NOMO-1 treated with DMSO at 0.1 percent for 48 hours (cell line): ENCODE measurements around the gene CIB1.
A peak's percentile ranks its signal among the peaks of the same experiment; 100 is the strongest.

Experiments used
- DNase-seq: peaks from one replicate; lab custom pipeline; 2025; ENCODE audit not compliant: unreplicated experiment; lab: John Stamatoyannopoulos, UW

CIB1 gene

DNA sequence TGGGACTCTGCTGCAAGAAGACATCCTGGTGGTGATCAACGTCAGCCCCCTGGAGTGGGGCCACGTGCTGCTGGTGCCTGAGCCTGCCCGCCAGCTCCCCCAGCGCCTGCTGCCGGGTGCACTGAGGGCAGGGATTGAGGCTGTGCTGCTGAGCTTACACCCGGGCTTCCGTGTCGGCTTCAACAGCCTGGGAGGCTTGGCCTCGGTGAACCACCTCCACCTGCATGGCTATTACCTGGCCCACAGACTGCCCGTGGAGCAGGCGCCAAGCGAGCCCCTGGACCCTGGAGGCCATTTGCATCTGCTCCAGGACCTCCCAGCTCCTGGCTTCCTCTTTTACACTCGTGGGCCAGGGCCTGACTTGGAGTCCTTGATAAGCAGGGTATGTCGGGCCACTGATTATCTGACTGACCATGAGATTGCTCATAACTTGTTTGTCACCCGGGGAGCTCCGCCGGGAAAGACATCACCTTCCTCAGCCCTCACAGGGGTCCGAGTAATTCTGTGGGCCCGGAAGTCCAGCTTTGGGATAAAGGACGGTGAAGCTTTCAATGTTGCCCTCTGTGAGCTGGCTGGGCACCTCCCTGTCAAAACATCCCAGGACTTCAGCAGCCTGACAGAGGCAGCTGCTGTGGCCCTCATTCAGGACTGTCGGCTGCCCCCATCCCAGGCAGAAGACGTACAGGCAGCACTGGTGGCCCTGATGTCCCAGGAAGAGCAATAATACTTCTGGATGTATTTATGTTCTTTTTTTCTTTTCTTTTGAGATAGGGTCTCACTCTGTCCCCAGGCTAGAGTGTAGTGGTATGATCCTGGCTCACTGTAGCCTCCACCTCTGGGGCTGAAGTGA is 7.8 kb upstream of the CIB1 start:
- no peak for DNase-seq

- DNase-seq = no peak
These were observed 7.1 kb upstream of the CIB1 start for GRCh38 chr15:90240856-90241255.

DNA sequence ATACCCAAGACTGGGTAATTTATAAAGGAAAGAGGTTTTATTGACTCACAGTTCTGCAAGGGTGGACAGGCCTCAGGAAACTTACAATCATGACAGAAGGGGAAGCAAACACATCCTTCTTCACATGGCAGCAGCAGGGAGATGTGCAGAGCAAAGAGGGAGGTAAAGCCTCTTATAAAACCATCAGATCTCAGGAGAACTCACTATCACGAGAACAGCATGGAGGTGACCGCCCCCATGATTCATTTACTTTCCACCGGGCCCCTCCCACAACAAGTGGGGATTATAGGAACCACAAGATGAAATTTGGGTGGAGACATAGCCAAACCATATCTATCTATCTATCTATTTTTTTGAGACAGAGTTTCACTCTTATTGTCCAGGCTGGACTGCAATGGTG is 5.6 kb upstream of the CIB1 start:
- DNase-seq = no peak

- DNase-seq = peak; percentile 19
These were observed 601 bp upstream of the CIB1 start, which contains the start of gene GDPGP1 for GRCh38 chr15:90234096-90234988. GDPGP1 (plus strand) TSS chr15:90234209; CDS start chr15:90240909, 6,700 bp downstream.

DNA sequence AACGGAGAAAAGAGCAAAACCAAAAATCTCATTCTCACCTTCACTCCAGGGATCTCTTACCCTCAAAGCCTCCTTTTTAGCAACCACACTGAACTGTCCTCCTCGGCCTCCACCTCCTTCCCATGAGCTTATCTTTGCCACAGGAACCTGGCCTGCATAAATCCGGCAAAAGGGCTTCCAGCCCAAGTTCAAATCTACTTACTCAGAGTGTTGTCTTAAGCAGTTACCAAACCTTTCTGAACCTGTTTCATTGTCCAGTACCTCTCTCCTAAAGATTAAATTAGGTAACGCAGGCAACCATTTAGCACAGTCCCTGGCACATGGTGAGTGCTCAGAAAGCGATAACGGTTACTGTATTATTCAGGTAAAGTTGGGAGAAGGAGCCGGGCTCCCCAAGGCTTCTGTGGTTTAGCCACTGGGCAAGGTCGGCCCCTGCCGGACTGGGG is 777 bp downstream of the CIB1 start:
- peak; percentile 41 for DNase-seq

- no peak for DNase-seq
These were observed 1.5 kb downstream of the CIB1 start for GRCh38 chr15:90232196-90232595.

- DNase-seq = peak; percentile 18
These were observed 2.4 kb downstream of the CIB1 start for GRCh38 chr15:90231028-90232017.

DNA sequence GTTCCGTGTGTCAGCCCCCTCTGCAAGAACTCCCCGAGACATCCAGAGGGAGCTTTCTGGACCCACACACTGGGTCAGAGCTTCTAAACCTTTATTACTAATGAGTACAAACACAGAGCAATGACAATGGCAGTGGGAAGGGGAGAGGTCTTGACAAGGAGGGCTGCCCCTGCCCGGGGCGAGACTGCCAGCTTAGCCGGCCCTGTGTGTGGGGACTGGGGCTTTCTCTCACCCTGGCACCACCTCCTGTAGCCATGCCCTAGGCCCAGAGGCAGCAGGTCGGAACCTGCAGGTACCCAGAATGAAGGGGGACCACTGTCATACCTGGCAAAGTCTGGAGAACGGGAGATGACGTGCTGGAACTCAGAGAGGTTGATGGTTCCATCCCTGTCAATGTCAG is 3.1 kb downstream of the CIB1 start:
- no peak for DNase-seq

DNA sequence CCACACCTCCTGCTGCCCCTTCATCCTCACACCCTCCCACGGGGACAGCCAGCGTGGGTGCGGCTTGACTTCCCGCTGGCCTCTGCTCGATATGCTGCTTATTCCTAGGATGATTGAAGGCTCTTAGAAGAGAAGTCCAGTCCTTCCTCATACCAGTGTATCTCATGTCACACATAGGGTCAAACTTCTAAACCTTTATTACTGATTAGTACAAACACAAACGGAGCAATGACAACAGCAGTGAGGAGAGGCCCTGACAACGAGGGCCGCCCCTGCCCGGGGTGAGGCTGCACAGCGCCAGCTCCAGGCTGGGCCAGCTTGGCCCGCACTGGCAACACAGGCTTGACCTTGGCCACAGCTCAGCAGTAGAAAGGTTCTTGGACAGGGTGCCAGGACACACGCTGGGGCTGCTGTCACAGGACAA is 3.7 kb downstream of the CIB1 start:
- no peak for DNase-seq

- DNase-seq = no peak
These were observed 4.8 kb downstream of the CIB1 start for GRCh38 chr15:90228960-90229359.

GRCh38 chr15:90227816-90228772 is 5.6 kb downstream of the CIB1 start:
- DNase-seq = no peak

- no peak for DNase-seq
These were observed 6.4 kb downstream of the CIB1 start for GRCh38 chr15:90227336-90227735.

DNA sequence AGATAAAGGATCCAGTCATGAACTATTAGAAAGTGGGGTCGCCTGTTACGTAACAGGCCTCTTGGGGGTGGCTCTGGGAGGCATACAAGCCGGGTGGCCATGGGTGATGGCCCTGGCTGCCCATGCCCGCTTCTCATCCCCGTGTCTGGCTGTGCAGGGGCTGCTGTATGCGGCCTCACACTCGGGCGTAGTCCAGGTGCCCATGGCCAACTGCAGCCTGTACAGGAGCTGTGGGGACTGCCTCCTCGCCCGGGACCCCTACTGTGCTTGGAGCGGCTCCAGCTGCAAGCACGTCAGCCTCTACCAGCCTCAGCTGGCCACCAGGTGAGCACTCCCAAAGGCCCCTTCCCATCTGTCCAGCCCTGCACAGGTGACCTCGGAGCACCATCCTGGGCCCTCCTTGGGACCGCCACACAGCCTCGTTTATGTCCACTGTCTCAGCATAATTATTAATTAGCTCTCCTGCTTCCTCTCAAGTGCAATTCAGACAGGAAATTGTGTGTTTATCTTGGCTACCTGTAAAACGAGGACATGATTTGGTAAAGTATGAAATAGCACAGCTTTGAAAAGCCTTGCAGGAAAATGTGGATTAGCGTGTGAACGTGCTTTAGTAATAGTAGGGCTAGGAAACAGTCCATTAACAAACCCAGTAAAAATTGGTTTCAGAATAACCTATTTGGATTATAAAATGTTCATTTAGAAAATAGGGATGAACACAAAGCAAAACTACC is 8.1 kb downstream of the CIB1 start:
- no peak for DNase-seq

DNA sequence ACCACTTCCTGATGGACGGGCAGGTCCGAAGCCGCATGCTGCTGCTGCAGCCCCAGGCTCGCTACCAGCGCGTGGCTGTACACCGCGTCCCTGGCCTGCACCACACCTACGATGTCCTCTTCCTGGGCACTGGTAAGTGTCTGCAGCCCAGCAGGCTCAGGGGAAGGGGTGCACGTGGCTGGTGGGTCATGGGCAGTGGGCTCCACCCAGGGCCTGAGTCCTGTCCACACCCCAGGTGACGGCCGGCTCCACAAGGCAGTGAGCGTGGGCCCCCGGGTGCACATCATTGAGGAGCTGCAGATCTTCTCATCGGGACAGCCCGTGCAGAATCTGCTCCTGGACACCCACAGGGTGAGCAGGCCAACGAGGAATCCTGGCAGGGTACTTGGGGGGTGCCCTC is 8.7 kb downstream of the CIB1 start:
- no peak for DNase-seq

DNA sequence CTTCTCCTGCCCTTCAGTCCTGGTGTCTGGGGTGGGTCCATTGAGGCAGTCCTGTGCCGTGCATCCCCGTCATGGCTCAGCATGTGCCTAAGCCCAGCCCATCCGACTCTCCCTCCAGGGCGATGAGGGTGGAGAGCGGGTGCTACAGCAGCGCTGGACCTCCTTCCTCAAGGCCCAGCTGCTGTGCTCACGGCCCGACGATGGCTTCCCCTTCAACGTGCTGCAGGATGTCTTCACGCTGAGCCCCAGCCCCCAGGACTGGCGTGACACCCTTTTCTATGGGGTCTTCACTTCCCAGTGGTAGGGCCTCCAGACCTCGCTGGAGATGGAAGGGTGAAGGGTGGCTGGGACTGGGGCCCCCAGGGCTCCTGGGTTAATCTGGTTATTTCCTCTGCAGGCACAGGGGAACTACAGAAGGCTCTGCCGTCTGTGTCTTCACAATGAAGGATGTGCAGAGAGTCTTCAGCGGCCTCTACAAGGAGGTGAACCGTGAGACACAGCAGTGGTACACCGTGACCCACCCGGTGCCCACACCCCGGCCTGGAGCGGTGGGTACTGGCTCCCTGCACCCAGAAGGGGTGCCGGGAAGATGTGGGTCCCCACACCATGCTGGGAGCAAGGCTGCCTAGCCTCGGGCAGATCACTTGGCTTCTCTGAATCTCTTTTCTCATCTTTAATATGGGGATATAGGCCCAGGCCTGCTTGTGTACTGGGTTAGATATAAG is 10.1 kb downstream of the CIB1 start:
- no peak for DNase-seq

- no peak for DNase-seq
These were observed 11.2 kb downstream of the CIB1 start for GRCh38 chr15:90222547-90222946.

GRCh38 chr15:90221246-90221900 is 12.4 kb downstream of the CIB1 start:
- peak; percentile 25 for DNase-seq
